HEK293T (cell line): ENCODE results near the gene TTC16.
A peak's percentile ranks its signal among the peaks of the same experiment; 100 is the strongest.

Experiments
- CTCF ChIA-PET: fragments of 350-600 bp; formaldehyde crosslinking; extraction: SDS; loops from one replicate; lab custom pipeline; 2021; ENCODE audit warnings: antibody characterized with exemption, inconsistent platforms; lab: Yijun Ruan, JAX
- POLR2A ChIA-PET: fragments of 350-600 bp; formaldehyde crosslinking; extraction: SDS; loops from one replicate; lab custom pipeline; 2020; ENCODE audit warnings: antibody characterized with exemption, inconsistent platforms; lab: Yijun Ruan, JAX
- DNase-seq: peaks from one replicate; pipeline ENCODE4 v3.0.0; 2012; ENCODE audit warnings: mixed read lengths; ENCODE audit errors: extremely low spot score
- ARNT ChIP-seq: fragments of 450-650 bp; IDR thresholded peaks from 2 replicates; pipeline ENCODE4 v1.6.1; 2017; ENCODE audit warnings: mild to moderate bottlenecking
- BHLHE40 ChIP-seq: fragments of 450-650 bp; IDR thresholded peaks from 2 replicates; pipeline ENCODE4 v1.6.1; 2016; ENCODE audit warnings: mild to moderate bottlenecking, moderate library complexity, borderline replicate concordance
- CTBP1 ChIP-seq: fragments of 450-650 bp; IDR thresholded peaks from 2 replicates; pipeline ENCODE4 v1.6.1; 2016; ENCODE audit warnings: borderline replicate concordance
- ELF4 ChIP-seq: fragments of 450-650 bp; IDR thresholded peaks from 2 replicates; pipeline ENCODE4 v1.6.1; 2017; ENCODE audit warnings: antibody characterized with exemption
- FOXA1 ChIP-seq: fragments of 450-650 bp; IDR thresholded peaks from 2 replicates; pipeline ENCODE4 v1.6.1; 2016; ENCODE audit warnings: mild to moderate bottlenecking
- FOXK2 ChIP-seq: fragments of 450-650 bp; IDR thresholded peaks from 2 replicates; pipeline ENCODE4 v1.6.1; 2016; ENCODE audit warnings: mild to moderate bottlenecking
- FOXM1 ChIP-seq: fragments of 450-650 bp; IDR thresholded peaks from 2 replicates; pipeline ENCODE4 v1.6.1; 2017; ENCODE audit warnings: mild to moderate bottlenecking, borderline replicate concordance
- HDGF ChIP-seq: fragments of 450-650 bp; IDR thresholded peaks from 2 replicates; pipeline ENCODE4 v1.6.1; 2017; ENCODE audit warnings: antibody characterized with exemption, borderline replicate concordance
- L3MBTL2 ChIP-seq: fragments of 450-650 bp; conservative IDR thresholded peaks from 2 replicates; pipeline ENCODE4 v1.6.1; 2016; ENCODE audit warnings: mild to moderate bottlenecking
- LEF1 ChIP-seq: fragments of 450-650 bp; IDR thresholded peaks from 2 replicates; pipeline ENCODE4 v1.6.1; 2017; ENCODE audit warnings: mild to moderate bottlenecking, borderline replicate concordance
- NFRKB ChIP-seq: fragments of 450-650 bp; IDR thresholded peaks from 2 replicates; pipeline ENCODE4 v1.6.1; 2016; ENCODE audit warnings: mild to moderate bottlenecking, moderate library complexity
- PKNOX1 ChIP-seq: fragments of 450-650 bp; IDR thresholded peaks from 2 replicates; pipeline ENCODE4 v1.6.1; 2016
- SP1 ChIP-seq: fragments of 450-650 bp; IDR thresholded peaks from 2 replicates; pipeline ENCODE4 v1.6.1; 2017
- SUZ12 ChIP-seq: fragments of 450-650 bp; IDR thresholded peaks from 2 replicates; pipeline ENCODE4 v1.6.1; 2016; ENCODE audit warnings: mild to moderate bottlenecking
- TARDBP ChIP-seq: fragments of 450-650 bp; IDR thresholded peaks from 2 replicates; pipeline ENCODE4 v1.6.1; 2016
- ZNF384 ChIP-seq: fragments of 450-650 bp; IDR thresholded peaks from 2 replicates; pipeline ENCODE4 v1.6.1; 2016

Gene TTC16

GRCh38 chr9:127749090-127749787 is 33.4 kb downstream of the TTC16 start:
- TF ChIP-seq FOXA1 (no peak), ELF4 (no peak), TARDBP (no peak), NFRKB (no peak), FOXK2 (no peak), ARNT (no peak), BHLHE40 (no peak), PKNOX1 (no peak), SP1 (no peak), L3MBTL2 (no peak), ZNF384 (no peak), SUZ12 (no peak), LEF1 (no peak), HDGF (no peak), FOXM1 (no peak), CTBP1 (no peak)
- POLR2A ChIA-PET: no interaction called here
- CTCF ChIA-PET: no interaction called here
- DNase-seq: no peak

GRCh38 chr9:127751269-127752054 is 35.6 kb downstream of the TTC16 start:
- ChIA-PET POLR2A (no interaction called here), CTCF (interaction anchor here (0.5 kb wide), 1 partner anchor 18 kb away, joined by 4 read pairs; no protein-coding TSS in a partner anchor)
- no peak for TF ChIP-seq SP1
- no peak for TF ChIP-seq NFRKB
- no peak for TF ChIP-seq FOXK2
- TF ChIP-seq CTBP1: no peak
- TF ChIP-seq ARNT: no peak
- no peak for TF ChIP-seq L3MBTL2
- no peak for TF ChIP-seq HDGF
- TF ChIP-seq PKNOX1: no peak
- no peak for TF ChIP-seq BHLHE40
- TF ChIP-seq TARDBP: no peak
- no peak for DNase-seq

GRCh38 chr9:127753148-127753547 is 37.3 kb downstream of the TTC16 start:
- CTCF ChIA-PET: no interaction called here
- POLR2A ChIA-PET: no interaction called here
- TF ChIP-seq CTBP1 (no peak), PKNOX1 (no peak), NFRKB (no peak), ARNT (no peak), ZNF384 (no peak), SUZ12 (no peak), ELF4 (no peak)
- no peak for DNase-seq

- CTCF ChIA-PET: no interaction called here
- POLR2A ChIA-PET: no interaction called here
- no peak for TF ChIP-seq L3MBTL2
- no peak for TF ChIP-seq NFRKB
- TF ChIP-seq SUZ12: no peak
- TF ChIP-seq BHLHE40: no peak
- no peak for TF ChIP-seq PKNOX1
- no peak for TF ChIP-seq HDGF
- TF ChIP-seq ZNF384: no peak
- no peak for TF ChIP-seq FOXA1
- no peak for TF ChIP-seq FOXK2
- TF ChIP-seq LEF1: no peak
- no peak for TF ChIP-seq FOXM1
- TF ChIP-seq TARDBP: no peak
- DNase-seq: no peak
Observed at GRCh38 chr9:127753622-127754021, 37.7 kb downstream of the TTC16 start.

GRCh38 chr9:127754099-127755060 is 38.5 kb downstream of the TTC16 start:
- CTCF ChIA-PET: no interaction called here
- TF ChIP-seq FOXM1: 0 out of 2 replicates have a peak, but pooled peaks have one; percentile 35
- no peak for TF ChIP-seq PKNOX1
- TF ChIP-seq ZNF384: no peak
- POLR2A ChIA-PET: interaction anchor here (0.7 kb wide), 1 partner anchor 31 kb away, joined by 4 read pairs; the partner anchor contains the start of gene CDK9
- DNase-seq: peak; percentile 82
